ENCODE data around the gene PDK3.

The PDK3 gene

GRCh38 chrX:24443918-24444317 is 21.2 kb upstream of the PDK3 start:
- Mint-ChIP-seq H3K27ac (peak overlapping the region in 1 of 3 experiments; percentile 47), H3K9me3 (peaks cover 9% of the 10 kb centered on the region), H3K36me3 (ENCODE audit: low read depth) (no peaks in the 10 kb centered on the region), H3K4me3 (no peak overlapping the region), H3K27me3 (ENCODE audit: low read depth) (no peaks in the 10 kb centered on the region), H3K4me1 (no peaks in the 10 kb centered on the region)
- TF ChIP-seq, protein P1, sequence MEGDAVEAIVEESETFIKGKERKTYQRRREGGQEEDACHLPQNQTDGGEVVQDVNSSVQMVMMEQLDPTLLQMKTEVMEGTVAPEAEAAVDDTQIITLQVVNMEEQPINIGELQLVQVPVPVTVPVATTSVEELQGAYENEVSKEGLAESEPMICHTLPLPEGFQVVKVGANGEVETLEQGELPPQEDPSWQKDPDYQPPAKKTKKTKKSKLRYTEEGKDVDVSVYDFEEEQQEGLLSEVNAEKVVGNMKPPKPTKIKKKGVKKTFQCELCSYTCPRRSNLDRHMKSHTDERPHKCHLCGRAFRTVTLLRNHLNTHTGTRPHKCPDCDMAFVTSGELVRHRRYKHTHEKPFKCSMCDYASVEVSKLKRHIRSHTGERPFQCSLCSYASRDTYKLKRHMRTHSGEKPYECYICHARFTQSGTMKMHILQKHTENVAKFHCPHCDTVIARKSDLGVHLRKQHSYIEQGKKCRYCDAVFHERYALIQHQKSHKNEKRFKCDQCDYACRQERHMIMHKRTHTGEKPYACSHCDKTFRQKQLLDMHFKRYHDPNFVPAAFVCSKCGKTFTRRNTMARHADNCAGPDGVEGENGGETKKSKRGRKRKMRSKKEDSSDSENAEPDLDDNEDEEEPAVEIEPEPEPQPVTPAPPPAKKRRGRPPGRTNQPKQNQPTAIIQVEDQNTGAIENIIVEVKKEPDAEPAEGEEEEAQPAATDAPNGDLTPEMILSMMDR (IDR thresholded peaks at IDR 0.05; ENCODE audit: unreplicated experiment in 3 of 3), result no peak

DNA sequence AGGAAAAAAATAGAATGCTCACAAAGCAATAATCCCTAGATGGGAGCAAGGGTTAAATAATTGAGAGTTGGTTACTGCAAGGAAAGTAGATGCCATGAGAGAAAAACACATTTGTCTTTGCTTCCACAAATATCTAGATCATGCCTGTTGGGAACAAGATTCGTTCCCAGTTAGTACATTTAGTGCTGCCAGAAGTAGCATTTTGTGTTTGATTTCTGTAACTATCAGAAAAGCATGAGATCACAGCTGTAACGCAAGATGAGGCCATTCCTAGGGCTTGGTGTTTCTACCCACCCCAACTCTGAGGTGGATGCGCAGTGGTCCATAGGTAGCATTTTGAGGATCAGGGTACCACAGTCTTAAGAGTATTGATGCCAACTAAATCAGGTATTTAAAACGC is 20.4 kb upstream of the PDK3 start:
- no peaks in the 10 kb centered on the region for H3K4me1 Mint-ChIP-seq
- H3K4me3 Mint-ChIP-seq, result no peak overlapping the region
- no peak overlapping the region for H3K27ac Mint-ChIP-seq
- TF ChIP-seq, protein P1 (IDR thresholded peaks at IDR 0.05; ENCODE audit: unreplicated experiment in 3 of 3), result no peak
- H3K36me3 Mint-ChIP-seq (ENCODE audit: low read depth), result no peaks in the 10 kb centered on the region
- H3K9me3 Mint-ChIP-seq, result peaks cover 9% of the 10 kb centered on the region
- no peaks in the 10 kb centered on the region for H3K27me3 Mint-ChIP-seq (ENCODE audit: low read depth)

GRCh38 chrX:24448762-24449250 is 16.3 kb upstream of the PDK3 start:
- H3K4me3 Mint-ChIP-seq, result no peak overlapping the region
- TF ChIP-seq, protein P1 (IDR thresholded peaks at IDR 0.05; ENCODE audit: unreplicated experiment in 3 of 3), result no peak
- H3K9me3 Mint-ChIP-seq, result peaks cover 9% of the 10 kb centered on the region

DNA sequence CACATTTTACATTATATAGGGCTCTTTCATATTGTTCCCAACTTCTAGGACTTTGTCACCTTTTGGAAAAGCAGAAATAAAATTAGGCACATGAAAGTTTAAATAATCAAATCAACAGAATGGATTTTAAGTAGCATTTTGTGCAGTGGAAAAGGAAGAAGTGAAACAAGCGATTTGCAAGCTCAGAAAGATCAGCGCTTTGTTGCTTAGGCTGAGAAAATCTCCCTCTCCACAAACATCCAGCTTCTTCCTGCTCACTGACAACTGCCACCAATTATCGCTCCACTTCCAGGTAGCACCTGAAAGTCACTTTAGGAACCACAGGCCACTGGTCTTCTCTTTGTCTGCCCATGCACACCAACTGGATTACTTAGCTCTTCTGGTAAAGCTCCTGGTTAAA is 2.0 kb upstream of the PDK3 start:
- H3K36me3 Mint-ChIP-seq (ENCODE audit: low read depth), result no peaks in the 10 kb centered on the region
- H3K27me3 Mint-ChIP-seq (ENCODE audit: low read depth), result no peaks in the 10 kb centered on the region
- no peaks in the 10 kb centered on the region for H3K9me3 Mint-ChIP-seq
- peak overlapping the region; percentile 27 to 68 (median 36) for H3K4me3 Mint-ChIP-seq
- H3K4me1 Mint-ChIP-seq, result peaks cover 14% of the 10 kb centered on the region
- TF ChIP-seq, protein P1 (IDR thresholded peaks at IDR 0.05; ENCODE audit: unreplicated experiment in 3 of 3), result no peak
- no peak overlapping the region for H3K27ac Mint-ChIP-seq

More at GRCh38 chrX:24448762-24449250, 16.3 kb upstream of the PDK3 start:
- Mint-ChIP-seq H3K27ac (peak overlapping the region in 1 of 3 experiments; percentile 28), H3K4me1 (no peaks in the 10 kb centered on the region), H3K36me3 (ENCODE audit: low read depth) (no peaks in the 10 kb centered on the region), H3K27me3 (ENCODE audit: low read depth) (no peaks in the 10 kb centered on the region)

GRCh38 chrX:24464498-24464835 is 619 bp upstream of the PDK3 start:
- H3K9me3 Mint-ChIP-seq, result no peaks in the 10 kb centered on the region
- H3K4me3 Mint-ChIP-seq, result peak overlapping the region; percentile 90 to 91 (median 91)
- no peaks in the 10 kb centered on the region for H3K27me3 Mint-ChIP-seq (ENCODE audit: low read depth)
- no peaks in the 10 kb centered on the region for H3K36me3 Mint-ChIP-seq (ENCODE audit: low read depth)
- TF ChIP-seq, protein P1 (IDR thresholded peaks at IDR 0.05; ENCODE audit: unreplicated experiment in 3 of 3), result no peak
- H3K27ac Mint-ChIP-seq, result peak overlapping the region; percentile 73 to 95 (median 90)
- H3K4me1 Mint-ChIP-seq, result peaks cover 23% of the 10 kb centered on the region

DNA sequence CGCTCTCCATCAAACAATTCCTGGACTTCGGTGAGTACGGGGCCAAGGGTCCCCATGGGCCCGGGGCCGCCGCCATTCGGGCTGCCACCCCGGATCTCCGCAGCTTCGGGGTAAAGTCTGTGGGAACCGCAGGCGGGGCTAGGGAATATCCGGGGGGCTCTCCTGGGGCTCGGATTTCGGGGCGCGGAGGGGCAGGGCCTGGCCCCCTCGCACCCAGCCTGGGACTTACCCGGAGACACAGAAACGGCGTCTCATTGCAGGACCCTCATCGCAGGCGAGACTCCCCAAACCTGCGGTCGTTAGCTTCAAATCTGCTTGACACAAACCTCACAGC is 413 bp downstream of the PDK3 start:
- Mint-ChIP-seq H3K27me3 (ENCODE audit: low read depth) (no peaks in the 10 kb centered on the region), H3K4me3 (peak overlapping the region; percentile 86 to 91 (median 90)), H3K9me3 (no peaks in the 10 kb centered on the region), H3K4me1 (peaks cover 23% of the 10 kb centered on the region), H3K36me3 (ENCODE audit: low read depth) (no peaks in the 10 kb centered on the region), H3K27ac (no peak overlapping the region)
- TF ChIP-seq, protein P1 (IDR thresholded peaks at IDR 0.05; ENCODE audit: unreplicated experiment in 3 of 3), result no peak

Data from nephron (organoid).